Stimulated activated CD8-positive, alpha-beta memory T cell treated with anti-CD3 and anti-CD28 coated beads, Interleukin-15, amount 100 ng/mL, for 1 hour (primary cell): ENCODE data around the gene KRTAP4-7.
"Not testable (repeated sequence)": the region's sequence is repeated elsewhere in the genome, so short reads cannot be mapped to it uniquely, and the experiment has no call there.

Experiments used
- DNase-seq: peaks from one replicate; pipeline ENCODE4 v3.0.0-alpha.2; 2020; ENCODE audit warnings: low read depth

KRTAP4-7 gene

DNA sequence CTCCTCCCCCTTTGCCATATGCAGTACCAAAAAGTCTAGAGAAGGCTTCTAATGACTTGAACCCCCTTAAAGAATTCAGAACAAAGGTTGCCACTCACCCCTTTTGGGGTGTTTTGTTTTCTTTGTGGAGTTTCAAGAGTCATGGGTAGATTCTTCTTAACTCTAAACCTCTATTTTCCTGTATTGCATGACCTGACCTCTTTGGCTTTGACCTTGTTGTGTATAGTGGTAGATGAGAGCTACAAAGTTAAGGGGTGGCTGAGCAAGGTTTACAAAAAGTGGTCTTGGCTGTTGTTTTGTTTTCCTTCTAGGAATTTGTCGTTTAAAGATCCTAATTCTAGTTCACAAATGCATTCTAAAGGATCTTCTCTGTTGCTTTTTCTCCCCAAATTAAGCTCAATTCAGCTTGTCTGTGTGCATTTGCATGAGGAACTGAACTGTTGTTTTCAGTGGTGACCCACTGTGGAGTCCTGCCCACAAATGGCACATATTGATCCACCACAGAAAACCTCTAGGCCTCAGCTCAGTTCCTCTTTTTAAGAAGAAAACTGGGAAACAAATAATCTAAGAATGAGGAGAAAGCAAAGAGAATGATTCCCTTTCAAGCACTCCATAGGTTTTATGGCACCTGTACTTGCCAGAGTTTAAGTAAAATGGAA is 24.9 kb downstream of the KRTAP4-7 start:
- not testable (repeated sequence) for DNase-seq

DNA sequence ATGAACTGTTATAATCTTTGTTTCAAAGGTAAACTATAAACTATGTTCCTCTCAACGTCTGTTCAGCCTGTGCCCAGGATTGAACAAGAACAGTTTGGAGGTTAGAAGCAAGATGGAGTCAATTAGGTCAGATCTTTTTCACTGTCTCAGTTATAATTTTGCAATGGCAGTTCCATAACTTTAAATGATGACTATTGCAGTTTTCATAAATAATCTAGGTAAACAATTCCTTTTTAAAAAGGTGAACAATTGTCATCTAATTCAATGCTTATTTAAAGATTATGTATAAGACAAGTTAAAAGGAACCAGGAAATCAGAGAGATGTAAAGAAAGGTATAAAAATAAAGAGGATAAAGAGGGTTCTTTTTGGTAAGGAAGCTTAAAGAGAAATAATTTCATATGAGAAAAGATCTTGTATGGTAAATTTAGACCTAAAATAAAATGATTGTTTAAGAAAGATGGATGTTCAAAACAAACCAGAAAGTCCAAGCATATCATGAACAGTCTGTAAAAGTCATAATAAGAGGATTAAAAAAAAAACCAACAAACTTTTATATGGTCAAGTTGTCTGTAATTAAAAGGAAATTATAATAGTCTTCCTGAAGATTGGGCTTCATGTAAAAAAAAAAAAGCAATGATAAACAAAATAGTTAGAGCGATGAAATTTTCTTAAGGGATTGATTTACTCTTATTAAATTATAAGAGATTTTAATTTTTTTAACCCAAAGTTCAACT is 27.4 kb downstream of the KRTAP4-7 start:
- DNase-seq, result no peak

DNA sequence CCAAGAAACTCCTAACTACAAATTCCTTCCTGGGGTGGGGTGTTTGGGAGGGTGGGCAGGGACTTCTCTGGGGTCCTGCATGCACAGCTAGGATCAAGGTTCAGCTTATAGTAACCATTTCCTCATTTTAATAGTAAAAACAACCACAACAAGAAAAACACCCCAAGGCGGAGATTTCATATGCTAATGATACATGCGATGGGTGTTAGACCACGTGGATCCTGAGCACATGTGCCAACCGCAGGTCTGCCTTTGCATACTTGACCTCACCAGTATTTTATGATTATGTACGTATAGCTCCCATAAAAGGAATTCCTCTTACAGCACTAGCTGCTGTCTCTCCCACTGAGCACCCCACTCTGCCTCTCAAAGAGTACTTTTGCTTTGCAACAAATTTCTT is 32.3 kb downstream of the KRTAP4-7 start:
- DNase-seq, result no peak

GRCh38 chr17:41117846-41118386 is 34.0 kb downstream of the KRTAP4-7 start, which contains the start of gene KRTAP4-11:
Gene KRTAP4-11, minus strand, starts transcription at chr17:41118373. Its CDS starts 58 bp downstream, at chr17:41118315.
- not testable (repeated sequence) for DNase-seq

GRCh38 chr17:41118721-41119120 is 34.8 kb downstream of the KRTAP4-7 start:
- DNase-seq, result no peak

DNA sequence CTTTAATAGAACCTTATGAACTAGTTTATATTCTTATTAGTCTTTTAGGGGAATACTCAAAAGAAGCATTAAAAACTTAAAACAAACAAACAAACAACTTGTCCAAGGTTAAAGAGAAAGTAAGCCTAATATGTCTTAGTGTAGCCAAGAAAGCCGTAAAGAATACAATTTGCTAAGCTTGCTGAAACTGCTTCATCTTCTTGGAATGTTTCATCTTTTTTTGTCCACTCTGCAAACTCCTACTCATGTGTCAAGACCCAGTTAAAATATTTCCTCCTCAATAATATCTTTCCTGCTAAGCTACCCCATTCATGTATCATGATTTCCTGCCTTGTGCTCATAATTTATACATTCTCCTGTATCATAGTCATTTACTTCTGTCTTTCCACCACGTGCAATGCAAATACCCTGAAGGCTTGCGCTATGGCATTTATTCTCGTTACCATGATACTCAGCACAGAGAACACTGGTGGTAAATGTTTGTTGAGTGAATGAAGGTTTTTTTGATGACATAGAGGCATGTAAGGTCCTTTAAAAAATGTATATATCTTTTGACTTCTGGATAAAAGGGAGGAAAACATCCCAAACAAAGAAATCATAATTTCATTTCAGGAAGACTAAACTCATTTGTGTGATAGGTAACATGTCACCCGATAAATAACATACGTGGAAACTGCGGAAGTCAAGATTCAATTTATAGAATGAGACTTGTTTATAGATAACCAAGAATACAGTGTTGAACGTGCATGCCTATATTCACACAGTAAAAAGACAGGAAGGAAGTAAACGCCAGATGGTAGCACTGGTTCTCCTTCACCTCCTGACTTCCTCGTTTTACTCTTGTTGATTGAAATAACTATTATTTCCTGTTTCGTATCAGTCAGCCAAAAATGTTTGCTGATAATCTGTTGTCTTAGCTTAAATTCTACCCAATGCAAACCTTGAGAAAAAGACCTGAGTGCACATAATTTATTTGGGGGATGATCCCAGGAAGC is 36.0 kb downstream of the KRTAP4-7 start:
- not testable (repeated sequence) for DNase-seq

- DNase-seq, result no peak
Observed at GRCh38 chr17:41121742-41122141, 37.8 kb downstream of the KRTAP4-7 start.

DNA sequence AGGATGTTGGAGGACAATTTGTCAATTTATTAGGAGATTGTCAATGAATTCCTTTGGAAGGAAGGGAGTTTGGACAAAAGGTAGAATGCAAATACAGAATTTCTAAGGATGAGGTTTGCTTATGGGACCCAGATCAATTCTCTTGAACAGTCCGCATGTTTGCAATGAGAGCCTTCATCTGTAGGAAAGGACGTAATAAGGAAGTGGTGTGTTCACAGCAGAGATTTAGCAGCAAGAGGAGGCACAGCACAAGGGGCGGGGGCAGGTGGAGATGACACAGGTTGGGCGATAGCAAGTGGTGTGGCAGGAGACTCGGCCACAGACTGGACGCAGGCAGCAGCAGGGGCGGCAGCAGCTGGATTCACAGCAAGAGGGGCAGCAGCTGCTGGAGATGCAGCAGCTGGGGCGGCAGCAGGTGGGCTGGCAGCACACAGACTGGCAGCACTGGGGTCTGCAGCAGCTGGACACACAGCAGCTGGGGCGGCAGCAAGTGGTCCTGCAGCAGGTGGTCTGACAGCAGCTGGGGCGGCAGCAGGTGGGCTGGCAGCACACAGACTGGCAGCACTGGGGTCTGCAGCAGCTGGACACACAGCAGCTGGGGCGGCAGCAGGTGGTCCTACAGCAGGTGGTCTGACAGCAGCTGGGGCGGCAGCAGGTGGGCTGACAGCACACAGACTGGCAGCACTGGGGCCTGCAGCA is 39.5 kb downstream of the KRTAP4-7 start:
- not testable (repeated sequence) for DNase-seq

GRCh38 chr17:41123991-41124371 is 40.0 kb downstream of the KRTAP4-7 start, which contains the start of gene KRTAP4-12:
Gene KRTAP4-12, minus strand, starts transcription at chr17:41124182. Its CDS starts 60 bp downstream, at chr17:41124122.
- DNase-seq, result not testable (repeated sequence)

DNA sequence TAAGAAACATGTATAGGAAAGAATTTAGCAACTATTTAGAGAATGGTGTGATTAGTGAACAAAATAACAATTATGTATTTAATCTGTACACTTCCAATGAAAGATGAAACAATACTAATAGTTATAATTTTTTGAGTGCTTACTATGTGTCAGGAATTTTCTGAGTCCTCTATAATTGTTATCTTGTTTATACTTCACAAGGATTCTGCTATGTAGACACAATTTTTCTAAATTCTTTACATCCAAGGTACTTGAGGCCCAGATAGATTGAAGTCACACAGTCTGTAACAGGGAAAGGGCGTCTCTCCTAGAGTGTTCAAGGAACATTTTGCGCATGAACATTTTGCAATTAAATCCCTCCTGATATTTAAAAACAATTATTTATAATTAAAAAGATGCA is 41.1 kb downstream of the KRTAP4-7 start:
- DNase-seq, result no peak

DNA sequence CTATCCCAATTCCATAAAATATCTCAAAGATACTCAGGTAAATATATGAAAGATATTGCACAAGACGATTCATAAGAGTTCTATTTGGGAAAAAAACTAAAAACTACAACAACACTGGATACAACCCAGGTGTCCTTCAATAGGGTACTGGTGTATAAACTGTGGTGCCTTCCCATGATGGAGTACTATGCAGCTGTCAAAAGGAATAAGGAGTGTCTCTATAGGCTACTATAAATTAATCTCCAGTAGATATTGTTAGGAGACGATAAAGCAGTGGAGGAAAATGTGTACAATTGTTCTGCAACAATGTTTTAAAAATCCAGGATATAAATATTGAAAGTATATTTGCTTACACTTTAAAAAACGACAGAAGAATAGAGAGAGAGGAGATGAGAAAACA is 42.5 kb downstream of the KRTAP4-7 start:
- DNase-seq, result no peak

- no peak for DNase-seq
Observed at GRCh38 chr17:41127371-41127770, 43.4 kb downstream of the KRTAP4-7 start.

DNA sequence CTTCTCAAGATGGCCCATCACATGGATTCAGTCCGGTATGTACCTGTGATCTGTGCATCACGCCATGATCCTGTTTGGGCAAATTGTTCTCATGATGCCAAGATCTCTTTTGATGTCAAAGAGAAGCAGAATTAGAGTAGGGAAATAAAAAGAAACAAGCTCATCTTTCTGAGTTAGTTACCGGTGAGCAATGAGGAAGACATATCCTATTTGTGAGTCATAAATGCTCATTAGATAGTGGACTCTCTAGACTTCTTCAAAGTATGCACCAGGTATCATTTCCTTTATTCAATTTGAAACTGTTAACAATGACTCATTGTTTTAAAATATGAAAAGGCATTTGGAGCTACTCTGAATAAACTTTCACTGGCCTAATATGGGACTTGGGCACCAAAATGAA is 48.0 kb downstream of the KRTAP4-7 start:
- no peak for DNase-seq

DNA sequence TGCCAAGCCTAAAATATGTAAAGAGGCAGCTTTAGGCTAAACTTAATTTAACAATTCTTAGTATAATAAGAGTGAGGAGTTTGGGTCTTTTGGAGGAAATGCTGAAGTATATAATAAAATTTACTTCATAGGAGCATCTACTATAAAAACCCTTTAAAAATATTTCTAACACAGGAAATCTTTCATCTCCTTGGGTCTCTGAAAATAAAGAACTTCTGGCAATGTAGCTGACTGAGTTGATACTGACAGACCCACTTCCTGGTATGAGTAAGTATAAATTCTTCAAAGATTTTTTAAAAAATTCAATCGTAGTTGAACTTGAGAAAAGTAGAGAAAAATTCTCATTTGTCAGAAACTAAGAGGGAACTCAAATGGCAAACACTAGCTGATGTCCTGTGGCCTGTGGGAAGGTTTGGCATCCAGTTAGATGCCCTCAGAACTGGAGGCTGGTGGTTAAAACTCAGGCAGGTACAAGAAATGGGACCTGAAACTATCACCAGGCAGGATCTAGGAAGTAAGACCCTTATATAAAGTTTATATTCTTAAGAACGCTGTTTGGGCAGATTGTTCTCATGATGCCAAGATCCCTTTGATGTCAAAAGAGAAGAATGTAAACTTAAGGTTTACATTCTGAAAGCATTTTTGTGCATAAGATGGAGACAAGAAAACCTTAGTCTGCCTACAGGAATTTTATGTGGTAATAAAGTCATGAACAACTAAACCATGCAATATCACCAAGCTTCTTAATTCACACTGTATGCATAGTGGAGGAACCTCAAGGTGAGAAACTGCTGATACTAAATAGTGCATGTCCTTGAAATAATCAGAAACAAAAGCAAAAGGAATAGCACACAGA is 50.2 kb downstream of the KRTAP4-7 start:
- DNase-seq, result no peak
